Measurements from ENCODE around the gene PARVG. TPM values are rescaled to one million over a fixed set of nuclear protein-coding genes. Genes with fewer than 3 reads are reported as not detected.

Gene PARVG
- total RNA-seq, 1 experiment from 2014 or later = 13.9 TPM

- no peak for TF ChIP-seq EZH2 (IDR thresholded peaks at IDR 0.05; ENCODE audit: borderline replicate concordance, low read depth, low read length, poor library complexity, severe bottlenecking)
- no peak for TF ChIP-seq CTCF (conservative IDR thresholded peaks at IDR 0.05; ENCODE audit: low read depth, low read length)
- Histone ChIP-seq H3K9me3 (ENCODE audit: low read depth, low read length, poor library complexity, severe bottlenecking) (no peaks in the 10 kb centered on the region), H3K4me3 (ENCODE audit: low read depth, low read length, poor library complexity, severe bottlenecking) (no peak overlapping the region), H3K36me3 (ENCODE audit: insufficient read depth, low read length, poor library complexity, severe bottlenecking) (no peaks in the 10 kb centered on the region), H3K4me1 (ENCODE audit: insufficient read depth, low read length, poor library complexity, severe bottlenecking) (no peaks in the 10 kb centered on the region), H3K27me3 (replicated peaks; ENCODE audit: insufficient read depth, low read depth, low read length, poor library complexity) (no peaks in the 10 kb centered on the region), H3K27ac (ENCODE audit: low read depth, low read length, poor library complexity, severe bottlenecking) (no peak overlapping the region)
- ChIA-PET POLR2A (ENCODE audit: low non-redundant PET) (no interaction called here), CTCF (no interaction called here)
- intact Hi-C loops (cut with micrococcal nuclease; ENCODE audit: unreplicated experiment) = no loop called here
- BruUV-seq (replicated peaks) = no TSS peak
- DNase-seq (ENCODE audit: low spot score) = no peak
Observed at GRCh38 chr22:44221710-44222475, 41.2 kb downstream of the PARVG start.

GRCh38 chr22:44224166-44224565 lies 43.4 kb downstream of the PARVG start:
- Histone ChIP-seq H3K4me3 (ENCODE audit: low read depth, low read length, poor library complexity, severe bottlenecking) (no peak overlapping the region), H3K27me3 (replicated peaks; ENCODE audit: insufficient read depth, low read depth, low read length, poor library complexity) (no peaks in the 10 kb centered on the region), H3K9me3 (ENCODE audit: low read depth, low read length, poor library complexity, severe bottlenecking) (no peaks in the 10 kb centered on the region), H3K27ac (ENCODE audit: low read depth, low read length, poor library complexity, severe bottlenecking) (no peak overlapping the region), H3K36me3 (ENCODE audit: insufficient read depth, low read length, poor library complexity, severe bottlenecking) (no peaks in the 10 kb centered on the region), H3K4me1 (ENCODE audit: insufficient read depth, low read length, poor library complexity, severe bottlenecking) (no peaks in the 10 kb centered on the region)
- TF ChIP-seq CTCF (conservative IDR thresholded peaks at IDR 0.05; ENCODE audit: low read depth, low read length) (no peak), EZH2 (IDR thresholded peaks at IDR 0.05; ENCODE audit: borderline replicate concordance, low read depth, low read length, poor library complexity, severe bottlenecking) (no peak)
- intact Hi-C loops (cut with micrococcal nuclease; ENCODE audit: unreplicated experiment) = no loop called here
- POLR2A ChIA-PET (ENCODE audit: low non-redundant PET) = no interaction called here
- CTCF ChIA-PET = no interaction called here
- peak; percentile 12 for DNase-seq (ENCODE audit: low spot score)
- BruUV-seq (replicated peaks) = no TSS peak

GRCh38 chr22:44225091-44225689 lies 44.5 kb downstream of the PARVG start:
- CTCF ChIA-PET = no interaction called here
- no peaks in the 10 kb centered on the region for H3K9me3 ChIP-seq (ENCODE audit: low read depth, low read length, poor library complexity, severe bottlenecking)
- H3K4me3 ChIP-seq (ENCODE audit: low read depth, low read length, poor library complexity, severe bottlenecking) = no peak overlapping the region
- BruUV-seq (replicated peaks) = no TSS peak
- no peak for TF ChIP-seq EZH2 (IDR thresholded peaks at IDR 0.05; ENCODE audit: borderline replicate concordance, low read depth, low read length, poor library complexity, severe bottlenecking)
- TF ChIP-seq CTCF (conservative IDR thresholded peaks at IDR 0.05; ENCODE audit: low read depth, low read length) = no peak
- no peak for DNase-seq (ENCODE audit: low spot score)
- H3K27me3 ChIP-seq (replicated peaks; ENCODE audit: insufficient read depth, low read depth, low read length, poor library complexity) = no peaks in the 10 kb centered on the region
- intact Hi-C loops (cut with micrococcal nuclease; ENCODE audit: unreplicated experiment) = no loop called here
- no peaks in the 10 kb centered on the region for H3K36me3 ChIP-seq (ENCODE audit: insufficient read depth, low read length, poor library complexity, severe bottlenecking)
- no peak overlapping the region for H3K27ac ChIP-seq (ENCODE audit: low read depth, low read length, poor library complexity, severe bottlenecking)
- no peaks in the 10 kb centered on the region for H3K4me1 ChIP-seq (ENCODE audit: insufficient read depth, low read length, poor library complexity, severe bottlenecking)
- POLR2A ChIA-PET (ENCODE audit: low non-redundant PET) = no interaction called here

Measured in A673 (cell line).